GDM1 (cell line): Measurements from ENCODE around the gene MBTD1.
"Not testable (repeated sequence)": the region's sequence is repeated elsewhere in the genome, so short reads cannot be mapped to it uniquely, and the experiment has no call there.

ENCODE experiments used
- DNase-seq: peaks from one replicate; lab custom pipeline; 2025; lab: John Stamatoyannopoulos, UW

The MBTD1 gene

GRCh38 chr17:51255673-51256072 is 4.2 kb downstream of the MBTD1 start:
- no peak for DNase-seq

DNA sequence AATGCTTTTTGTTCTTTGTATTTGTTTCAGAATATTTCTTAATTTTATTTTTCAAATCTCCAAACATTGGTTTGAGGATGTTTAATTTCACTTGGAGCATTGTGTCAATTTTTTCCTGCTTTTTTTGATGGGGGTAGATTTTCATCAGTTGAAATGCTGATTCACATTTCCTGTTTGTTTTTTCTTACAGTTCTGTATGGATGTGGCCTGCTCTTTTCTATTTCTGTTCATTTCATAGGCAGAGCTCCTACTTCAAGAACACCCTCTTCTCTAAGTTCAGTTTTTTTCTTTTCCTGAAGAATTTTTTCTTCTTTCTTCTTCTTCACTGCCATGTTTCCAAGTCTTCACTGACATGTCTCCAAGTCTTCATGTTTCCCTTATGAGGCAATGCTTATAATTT is 8.8 kb downstream of the MBTD1 start:
- DNase-seq: no peak

GRCh38 chr17:51250314-51250840 is 9.5 kb downstream of the MBTD1 start:
- DNase-seq: no peak

DNA sequence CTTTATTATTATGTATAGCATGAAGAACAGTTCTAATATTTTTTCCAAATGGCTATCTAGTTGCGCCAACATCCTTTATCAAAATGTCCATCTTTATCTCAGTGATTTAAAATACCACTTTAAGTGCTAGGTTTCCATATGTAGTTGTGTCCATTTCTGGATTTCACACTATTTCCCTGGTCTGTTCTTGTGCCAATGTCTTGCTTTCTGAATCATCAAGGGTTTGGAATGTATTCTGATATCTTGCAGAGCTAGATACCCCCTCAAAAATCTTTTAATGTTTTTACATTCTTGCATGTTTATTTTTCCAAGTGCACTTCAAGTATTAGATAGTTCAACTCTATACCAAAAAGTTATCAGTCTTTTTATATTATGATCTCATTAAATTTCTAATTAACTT is 14.3 kb downstream of the MBTD1 start:
- no peak for DNase-seq

GRCh38 chr17:51244041-51244440 is 15.8 kb downstream of the MBTD1 start:
- DNase-seq: no peak

DNA sequence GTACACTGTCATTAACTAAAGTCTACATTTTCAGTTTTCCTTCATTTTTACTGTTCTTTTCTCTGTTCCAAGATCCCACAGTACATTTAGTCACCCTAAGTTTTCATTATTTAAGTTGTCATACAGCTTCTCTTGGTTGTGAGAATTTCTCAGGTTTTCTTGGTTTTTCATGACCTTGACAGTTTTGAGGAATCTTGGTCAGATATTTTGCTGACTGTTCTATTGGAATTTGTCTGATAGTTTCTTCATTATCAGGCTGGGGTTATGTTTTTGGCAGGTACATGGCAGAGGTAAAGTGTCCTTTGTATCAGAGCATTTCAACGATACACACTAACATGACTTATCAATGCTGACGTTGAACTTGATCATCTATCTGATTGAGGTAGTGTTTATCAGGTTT is 19.6 kb downstream of the MBTD1 start:
- no peak for DNase-seq

DNA sequence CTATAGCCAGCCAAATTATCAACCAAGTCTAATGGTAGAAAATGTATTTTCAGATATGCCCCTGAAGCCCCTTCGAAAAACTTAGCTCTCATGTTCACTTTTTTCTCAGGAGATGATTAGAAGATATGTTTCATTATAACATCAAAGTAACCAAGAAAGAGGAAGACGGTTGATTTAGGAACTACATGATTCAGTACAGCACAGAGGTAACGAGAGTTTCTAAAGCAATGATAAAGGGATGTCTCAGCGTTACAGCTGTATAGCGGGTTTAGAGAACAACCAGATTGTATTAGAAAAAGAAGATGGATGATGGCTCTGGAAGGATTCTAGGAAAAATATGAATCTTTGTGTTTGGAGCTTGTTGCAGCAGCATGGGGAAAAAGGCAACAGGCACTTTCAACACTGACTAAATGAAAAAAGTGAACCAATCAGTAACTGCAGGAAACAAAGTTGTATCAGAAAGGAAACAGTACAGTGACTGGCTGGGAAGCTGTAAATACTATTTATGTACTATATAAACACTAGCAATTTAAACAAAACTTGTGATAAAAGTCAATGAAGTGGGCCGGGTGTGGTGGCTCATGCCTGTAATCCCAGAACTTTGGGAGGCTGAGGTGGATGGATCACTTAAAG is 21.5 kb downstream of the MBTD1 start:
- DNase-seq: no peak

GRCh38 chr17:51234162-51234561 is 25.7 kb downstream of the MBTD1 start:
- no peak for DNase-seq

DNA sequence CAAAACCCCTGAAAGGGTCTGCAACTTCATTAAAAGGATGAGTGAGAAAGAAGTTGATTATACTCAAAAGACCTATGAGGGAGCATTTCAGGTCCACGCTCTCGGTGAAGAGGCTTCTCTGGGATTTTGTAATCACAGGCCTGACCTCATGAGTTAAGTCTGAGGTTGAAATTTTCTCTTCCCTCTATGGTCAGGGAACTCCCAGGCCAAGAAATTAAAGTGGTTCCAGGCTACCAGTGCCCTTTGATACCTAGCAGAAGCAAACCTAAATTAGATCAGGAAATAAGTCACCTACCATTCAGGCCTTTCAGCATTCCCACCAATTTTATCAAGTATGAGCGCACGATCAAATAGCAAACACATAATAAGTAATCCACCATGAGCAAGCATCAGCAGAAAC is 27.9 kb downstream of the MBTD1 start:
- DNase-seq: no peak

DNA sequence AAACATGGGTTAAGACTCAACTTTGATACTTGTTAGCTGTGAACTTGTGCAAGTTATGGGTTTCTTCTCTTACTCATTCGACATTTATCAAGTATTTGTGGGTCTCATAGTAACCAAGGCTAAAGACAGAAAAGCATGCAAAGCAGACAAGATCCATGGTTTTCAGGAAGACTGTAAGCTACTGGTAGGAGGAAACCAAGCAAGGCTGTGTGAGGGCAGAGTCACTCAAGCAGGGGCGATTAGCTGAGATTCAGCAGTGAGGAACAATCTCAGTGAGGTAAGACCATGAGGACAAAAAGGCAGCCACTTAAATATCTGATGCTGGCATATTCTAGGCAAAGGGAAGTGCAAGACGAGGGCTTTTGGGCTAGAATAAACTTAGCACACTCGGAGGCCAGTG is 29.5 kb downstream of the MBTD1 start:
- no peak for DNase-seq

- DNase-seq: no peak
Measured at GRCh38 chr17:51229889-51230288, 30.0 kb downstream of the MBTD1 start.

GRCh38 chr17:51228161-51228560 is 31.7 kb downstream of the MBTD1 start:
- DNase-seq: no peak

- not testable (repeated sequence) for DNase-seq
Measured at GRCh38 chr17:51225523-51225922, 34.3 kb downstream of the MBTD1 start.

DNA sequence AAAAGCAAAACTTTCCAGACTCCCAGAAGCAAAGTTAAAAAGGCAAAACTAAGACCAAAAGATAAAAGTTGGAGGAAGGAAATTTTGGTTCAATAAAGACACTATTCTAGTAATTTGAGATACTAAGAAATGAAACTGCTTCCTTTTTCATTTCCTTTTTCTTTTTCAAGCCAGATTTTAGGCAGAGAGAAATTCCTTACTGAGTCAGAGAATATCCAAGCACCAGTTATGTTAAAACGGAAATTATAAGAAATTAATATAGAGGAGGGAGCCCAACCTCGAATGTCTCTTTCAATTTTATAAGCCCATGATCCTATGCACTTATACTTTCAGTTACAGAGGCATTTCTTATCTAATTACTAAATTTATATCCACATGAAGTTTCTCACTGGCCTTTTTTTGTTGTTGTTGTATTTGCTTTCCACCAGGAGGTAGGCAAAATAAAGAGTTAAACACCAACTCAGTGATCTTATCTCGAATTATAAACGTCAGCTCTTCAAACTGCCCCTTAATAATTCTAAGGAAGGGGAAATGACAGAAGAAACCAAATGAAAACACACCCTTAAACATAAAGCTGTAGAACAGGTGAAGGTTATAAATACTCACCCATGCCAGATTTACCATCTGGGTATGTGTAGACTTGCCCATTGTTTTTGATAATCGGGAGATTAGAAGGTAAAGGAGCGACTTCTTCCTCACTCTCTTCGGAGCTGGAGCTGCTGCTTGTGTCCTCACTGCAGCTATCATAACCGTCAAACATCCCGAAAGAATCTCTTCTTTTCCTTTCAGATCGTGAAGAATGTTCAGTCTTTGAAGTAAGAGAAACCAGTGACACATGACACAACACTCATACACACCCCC is 35.2 kb downstream of the MBTD1 start:
- no peak for DNase-seq

DNA sequence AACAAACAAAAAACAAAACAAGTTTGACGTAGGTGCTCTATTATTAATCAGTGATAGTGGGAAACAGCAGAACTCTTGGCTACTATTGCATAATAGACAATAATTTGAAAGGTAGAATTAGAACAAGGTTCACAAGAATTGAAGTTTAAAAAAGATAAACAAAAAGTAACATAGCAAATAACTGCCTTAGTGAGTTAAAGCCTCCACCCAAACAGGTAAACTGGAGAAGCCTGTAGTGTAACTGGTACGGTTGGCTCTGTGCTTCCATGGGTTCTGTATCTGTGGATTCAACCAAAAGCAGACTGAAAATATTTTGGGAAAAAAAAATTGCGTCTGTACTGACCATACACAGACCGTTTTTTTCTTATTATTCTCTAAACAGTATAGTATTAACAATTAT is 38.5 kb downstream of the MBTD1 start:
- no peak for DNase-seq

DNA sequence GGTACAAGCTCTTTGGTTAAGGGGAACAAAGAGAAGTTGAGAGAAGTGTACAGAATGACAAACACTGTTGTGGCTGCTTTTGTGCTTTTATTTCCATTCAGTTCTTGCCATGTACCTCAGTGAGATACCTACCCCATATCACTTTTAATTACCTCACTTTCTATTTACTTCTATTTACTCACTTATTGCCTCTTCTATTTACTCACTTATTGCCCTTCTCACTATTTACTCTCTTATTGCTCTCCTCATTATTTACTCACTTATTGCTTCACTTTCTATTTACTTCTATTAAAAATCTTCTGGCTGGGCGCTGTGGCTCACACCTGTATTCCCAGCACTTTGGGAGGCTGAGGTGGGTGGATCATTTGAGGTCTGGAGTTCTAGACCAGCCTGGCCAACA is 41.9 kb downstream of the MBTD1 start:
- DNase-seq: no peak

GRCh38 chr17:51214920-51215319 is 44.9 kb downstream of the MBTD1 start:
- no peak for DNase-seq

DNA sequence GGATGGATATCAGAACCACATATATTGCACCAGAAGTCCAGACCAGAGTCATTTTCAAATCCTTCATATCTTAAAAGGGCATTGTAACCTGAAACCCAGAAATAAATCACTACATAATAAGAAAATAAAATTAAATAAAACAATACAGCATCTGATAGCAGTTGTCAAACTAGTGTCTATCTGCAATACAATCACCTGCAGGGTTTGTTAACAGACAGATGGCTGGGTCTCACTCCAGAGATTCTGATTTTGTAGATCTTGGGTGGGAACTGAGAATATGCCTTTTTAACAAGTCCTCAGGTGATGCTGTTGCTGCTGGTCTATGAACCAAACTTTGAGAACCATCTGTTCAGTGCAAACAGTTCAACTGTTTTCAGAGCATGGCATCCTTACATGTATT is 56.0 kb downstream of the MBTD1 start:
- DNase-seq: no peak

DNA sequence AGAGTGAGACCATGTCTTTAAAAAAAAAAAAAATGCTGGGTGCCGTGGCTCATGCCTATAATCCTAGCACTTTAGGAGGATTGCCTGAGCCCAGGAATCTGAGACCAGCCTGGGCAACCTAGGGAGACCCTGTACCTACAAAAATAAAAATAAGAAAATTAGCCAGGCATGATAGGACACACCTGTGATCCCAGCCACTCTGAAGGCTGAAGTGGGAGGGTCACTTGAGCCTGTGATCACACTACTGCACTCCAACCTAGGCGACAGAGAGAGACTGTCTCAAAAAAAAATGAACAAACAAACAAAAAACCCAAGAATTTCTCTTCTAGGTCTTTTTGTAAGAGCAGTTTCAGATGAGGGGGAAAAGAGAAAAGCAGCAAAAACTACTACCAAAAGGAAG is 59.0 kb downstream of the MBTD1 start:
- DNase-seq: no peak

- DNase-seq: no peak
Measured at GRCh38 chr17:51200295-51200694, 59.6 kb downstream of the MBTD1 start.

GRCh38 chr17:51197754-51198153 is 62.1 kb downstream of the MBTD1 start:
- DNase-seq: no peak

DNA sequence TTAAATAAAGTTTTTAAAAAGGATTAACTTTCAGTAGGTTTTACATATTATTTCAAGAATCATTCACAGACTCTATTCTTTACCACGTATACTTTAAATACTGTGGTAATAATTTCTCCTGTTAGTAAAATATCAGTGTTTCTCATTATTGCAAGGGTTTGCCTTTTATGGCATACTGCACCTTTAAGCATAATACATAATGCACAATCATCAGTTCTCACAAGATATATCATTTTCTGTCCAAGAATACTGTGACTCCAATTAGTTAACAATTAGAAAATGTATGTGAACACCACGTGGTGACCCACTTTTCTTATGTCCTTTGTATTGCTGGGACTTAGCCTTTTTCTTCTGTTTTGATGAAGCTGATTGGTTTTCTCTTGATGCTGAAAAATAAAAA is 68.0 kb downstream of the MBTD1 start:
- no peak for DNase-seq

DNA sequence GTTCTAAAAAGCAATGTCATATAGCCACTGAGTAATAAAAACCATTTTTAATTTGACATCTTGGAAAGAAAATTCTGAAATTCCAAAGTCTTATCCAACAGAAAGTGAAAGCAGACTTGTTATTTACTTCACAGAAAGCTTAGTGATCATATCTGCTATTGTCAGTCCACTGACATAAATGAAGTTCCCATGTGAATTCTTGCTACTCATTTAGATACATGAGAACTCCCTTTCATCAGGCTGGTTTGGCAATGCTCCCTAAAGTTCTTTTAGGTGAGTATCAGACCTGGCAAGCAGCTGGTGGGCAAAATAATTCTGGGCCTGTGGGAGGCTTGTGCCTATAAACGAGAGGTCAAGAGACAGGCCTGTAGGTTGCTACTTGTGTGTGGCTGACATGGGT is 70.2 kb downstream of the MBTD1 start:
- no peak for DNase-seq

- no peak for DNase-seq
Measured at GRCh38 chr17:51189162-51189561, 70.7 kb downstream of the MBTD1 start.
